NCI-H1930 (cell line): ENCODE measurements around the gene GALC.

Experiments used
- DNase-seq, 2 experiments: peaks; one replicate each; lab custom pipeline; 2025; lab: John Stamatoyannopoulos, UW

Gene GALC

GRCh38 chr14:88005978-88006851 lies 13.2 kb upstream of the GALC start:
- DNase-seq, result no peak

DNA sequence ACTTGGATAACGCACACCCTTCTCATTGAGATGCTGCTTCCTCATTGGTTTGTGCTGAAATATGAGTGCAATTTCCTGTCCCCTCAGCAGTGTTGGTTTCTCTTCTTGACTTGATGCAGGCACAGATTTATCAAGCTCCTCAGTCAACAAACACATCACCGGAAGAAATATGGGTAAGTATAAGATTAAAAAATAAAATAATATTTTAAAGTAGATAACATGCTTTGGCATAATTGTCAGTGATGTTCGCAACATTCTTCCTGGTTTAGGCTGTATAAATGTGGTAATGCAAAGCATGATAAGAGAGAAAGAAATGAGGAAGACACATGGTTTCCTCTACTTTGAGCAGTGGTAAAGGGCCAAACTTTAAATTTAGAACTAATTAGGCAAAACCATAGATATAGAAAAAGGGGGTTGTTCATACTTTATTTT lies 12.1 kb upstream of the GALC start, which contains the start of gene GPR65:
Gene GPR65 (plus strand): TSS at position 86 of the 432 bp plus-strand sequence. CDS start 5,713 bp downstream, outside the sequence.
- no peak for DNase-seq

- DNase-seq, result no peak
These were observed 11.6 kb upstream of the GALC start for GRCh38 chr14:88004506-88005036.

DNA sequence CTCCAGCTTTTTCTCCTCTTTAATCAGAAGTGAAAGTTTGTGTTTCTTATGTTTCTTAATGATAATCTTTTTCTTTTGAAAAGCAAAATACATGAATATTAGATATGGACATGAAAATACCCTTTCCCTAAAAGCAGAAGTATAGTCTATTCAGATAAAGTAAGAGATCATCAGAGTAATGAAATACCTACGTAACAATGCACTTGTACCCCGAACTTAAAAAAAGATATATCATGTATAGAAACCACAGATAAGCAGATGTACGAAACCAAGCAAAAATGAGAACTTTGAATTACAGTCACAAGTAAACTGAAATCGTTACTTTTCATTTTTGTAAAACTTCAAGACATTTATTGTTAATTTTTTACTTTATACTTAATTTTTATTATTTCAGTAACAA lies 10.4 kb upstream of the GALC start:
- DNase-seq, result no peak

- DNase-seq, result no peak
These were observed 9.6 kb upstream of the GALC start for GRCh38 chr14:88002421-88003075.

GRCh38 chr14:87999277-87999676 lies 6.3 kb upstream of the GALC start:
- DNase-seq, result no peak

DNA sequence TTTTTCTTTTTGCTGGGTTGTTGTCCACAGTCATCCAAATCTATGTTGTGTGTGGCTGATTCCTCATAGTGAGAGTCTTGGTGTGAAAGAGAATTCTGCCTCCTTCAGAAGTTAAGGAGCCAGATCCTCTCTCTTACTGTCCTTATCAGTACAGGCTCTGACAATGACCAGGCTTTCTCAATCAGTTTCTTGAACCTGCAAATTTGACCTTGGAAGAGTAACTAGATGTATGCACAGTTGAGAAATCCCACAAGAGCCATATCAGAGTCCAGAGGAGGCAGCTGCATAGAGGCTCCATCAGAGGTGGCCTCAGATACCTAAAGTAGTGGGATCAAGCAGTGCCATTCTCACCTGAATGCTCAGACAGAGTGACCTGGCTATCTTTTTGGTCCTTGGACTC lies 5.5 kb upstream of the GALC start:
- no peak for DNase-seq

- no peak for DNase-seq
These were observed 3.3 kb upstream of the GALC start for GRCh38 chr14:87996291-87996592.

GRCh38 chr14:87995500-87996290 lies 2.7 kb upstream of the GALC start:
- no peak for DNase-seq

- no peak for DNase-seq
These were observed 2.0 kb upstream of the GALC start for GRCh38 chr14:87994974-87995373.

- no peak for DNase-seq
These were observed 650 bp downstream of the GALC start for GRCh38 chr14:87992346-87992717.

GRCh38 chr14:87990682-87991081 lies 2.3 kb downstream of the GALC start:
- DNase-seq, result no peak

DNA sequence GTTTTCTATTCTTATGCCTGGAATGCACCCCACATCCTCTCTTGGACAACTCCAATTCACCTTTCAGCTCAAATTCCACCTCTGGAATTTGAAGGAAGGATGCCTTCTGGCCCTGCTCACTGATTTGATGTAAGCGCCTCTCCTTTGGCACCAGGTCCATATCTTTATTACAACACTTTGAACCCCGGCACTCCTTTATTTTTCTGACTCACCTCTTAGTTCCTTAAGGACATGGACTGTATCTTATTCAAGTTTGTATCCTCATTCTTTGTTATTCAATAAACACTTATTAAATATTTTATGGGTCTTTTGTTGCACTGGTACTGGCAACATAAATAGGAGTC lies 3.1 kb downstream of the GALC start:
- DNase-seq, result no peak

DNA sequence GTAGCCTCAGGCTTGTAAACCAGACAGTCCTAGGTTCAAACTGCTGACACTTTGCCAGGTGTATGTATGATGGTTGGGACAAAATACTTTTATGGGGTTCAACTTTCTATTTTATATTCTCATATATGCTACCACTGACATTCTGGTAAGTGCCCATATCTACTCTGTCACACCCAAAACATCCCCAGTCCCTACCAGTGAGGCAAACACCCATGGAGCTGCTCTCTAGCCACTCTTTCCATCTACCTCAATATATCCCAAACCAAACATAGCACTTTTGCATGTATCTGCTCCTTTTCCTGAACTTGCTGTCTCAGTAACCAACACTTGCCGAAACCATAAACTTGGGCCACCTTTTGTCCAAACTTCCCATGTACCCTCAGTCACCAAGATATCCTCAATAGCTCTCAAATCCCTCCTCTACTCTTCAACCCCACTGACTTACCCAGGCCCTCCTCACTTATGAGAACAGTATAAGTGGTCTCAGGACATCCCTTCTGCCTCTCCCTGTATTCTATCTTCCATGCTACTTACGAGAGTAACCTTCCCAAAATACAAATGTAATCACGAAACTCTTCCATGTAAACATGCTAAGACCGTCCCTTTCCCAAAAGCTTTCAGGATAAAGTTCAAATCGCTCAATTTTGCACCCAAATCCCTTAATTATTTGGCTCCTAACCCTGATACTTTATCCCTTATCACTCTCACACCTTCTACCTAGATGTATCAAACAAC lies 3.6 kb downstream of the GALC start:
- no peak for DNase-seq

GRCh38 chr14:87979689-87980088 lies 13.3 kb downstream of the GALC start:
- DNase-seq, result no peak

DNA sequence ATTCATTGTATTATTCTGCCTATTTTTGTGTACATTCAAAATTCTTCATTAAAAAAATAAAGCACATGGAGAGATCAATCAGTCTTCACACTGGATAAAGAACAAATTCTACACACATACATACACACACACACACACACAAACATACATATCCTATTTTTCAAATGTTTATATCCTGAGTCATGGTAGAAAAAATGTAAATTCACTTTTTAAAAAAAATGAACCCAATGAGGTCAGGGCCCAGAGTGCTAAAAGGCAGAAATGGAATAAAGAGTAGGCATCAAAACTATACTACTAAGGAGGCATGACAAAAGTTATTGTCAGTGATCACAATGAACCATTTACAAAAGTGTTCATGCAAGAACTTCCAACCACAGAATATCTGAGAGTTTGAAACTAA lies 17.3 kb downstream of the GALC start:
- DNase-seq, result no peak

DNA sequence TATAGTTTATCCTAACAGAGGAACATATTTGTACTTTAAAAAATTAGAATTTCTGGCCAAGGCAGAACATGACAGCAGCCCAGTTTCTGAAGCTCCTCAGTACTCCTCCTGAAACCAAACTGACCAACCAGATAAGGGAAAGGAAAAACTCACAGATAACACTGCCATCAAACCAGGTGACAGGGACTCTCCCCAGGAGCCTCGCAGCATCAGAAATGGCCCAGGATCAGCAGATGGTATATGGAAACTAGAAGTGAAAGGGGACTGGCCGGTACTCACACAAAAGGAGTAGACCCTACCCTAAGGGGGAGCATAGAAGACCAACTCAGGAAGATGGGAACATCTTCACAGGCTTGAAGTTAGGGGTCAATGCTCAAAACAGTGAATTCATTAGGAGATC lies 22.0 kb downstream of the GALC start:
- DNase-seq, result no peak

- no peak for DNase-seq
These were observed 25.5 kb downstream of the GALC start for GRCh38 chr14:87967496-87967895.

DNA sequence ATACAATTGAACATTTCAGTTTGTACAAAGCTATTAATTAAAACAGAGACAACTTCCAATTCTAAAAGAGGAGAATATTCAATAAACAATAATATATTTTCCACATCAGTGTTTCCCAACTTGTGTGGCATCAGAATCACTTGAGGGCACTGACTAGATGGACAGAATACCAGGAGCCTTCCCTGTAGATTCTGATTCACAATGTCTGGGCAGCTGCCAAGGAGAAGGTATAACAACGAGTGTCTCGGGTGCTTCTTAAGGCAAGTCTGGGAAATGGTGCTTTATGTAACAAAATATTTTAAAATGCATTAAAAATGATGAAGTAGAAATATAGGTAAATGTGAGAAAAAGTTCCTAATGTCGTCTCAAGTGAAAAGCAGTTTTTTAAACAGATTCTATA lies 26.2 kb downstream of the GALC start:
- DNase-seq, result no peak

DNA sequence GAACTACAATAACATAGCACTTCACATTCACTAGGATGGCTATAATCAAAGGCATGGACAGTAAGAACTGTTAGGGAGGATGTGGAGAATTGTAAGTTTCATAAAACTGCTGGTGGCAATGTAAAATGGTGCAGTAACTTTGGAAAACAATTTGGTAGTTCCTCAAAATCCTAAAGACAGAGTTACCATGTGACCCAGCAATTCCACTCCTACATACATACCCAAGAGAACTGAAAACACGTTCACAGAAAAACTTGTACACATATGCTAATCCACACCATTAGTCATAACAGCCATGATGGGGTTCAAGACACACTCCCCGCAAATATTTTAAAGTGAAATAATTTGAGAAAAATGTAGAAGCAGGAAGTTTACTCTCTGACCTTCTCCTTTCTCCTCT lies 31.7 kb downstream of the GALC start:
- no peak for DNase-seq

DNA sequence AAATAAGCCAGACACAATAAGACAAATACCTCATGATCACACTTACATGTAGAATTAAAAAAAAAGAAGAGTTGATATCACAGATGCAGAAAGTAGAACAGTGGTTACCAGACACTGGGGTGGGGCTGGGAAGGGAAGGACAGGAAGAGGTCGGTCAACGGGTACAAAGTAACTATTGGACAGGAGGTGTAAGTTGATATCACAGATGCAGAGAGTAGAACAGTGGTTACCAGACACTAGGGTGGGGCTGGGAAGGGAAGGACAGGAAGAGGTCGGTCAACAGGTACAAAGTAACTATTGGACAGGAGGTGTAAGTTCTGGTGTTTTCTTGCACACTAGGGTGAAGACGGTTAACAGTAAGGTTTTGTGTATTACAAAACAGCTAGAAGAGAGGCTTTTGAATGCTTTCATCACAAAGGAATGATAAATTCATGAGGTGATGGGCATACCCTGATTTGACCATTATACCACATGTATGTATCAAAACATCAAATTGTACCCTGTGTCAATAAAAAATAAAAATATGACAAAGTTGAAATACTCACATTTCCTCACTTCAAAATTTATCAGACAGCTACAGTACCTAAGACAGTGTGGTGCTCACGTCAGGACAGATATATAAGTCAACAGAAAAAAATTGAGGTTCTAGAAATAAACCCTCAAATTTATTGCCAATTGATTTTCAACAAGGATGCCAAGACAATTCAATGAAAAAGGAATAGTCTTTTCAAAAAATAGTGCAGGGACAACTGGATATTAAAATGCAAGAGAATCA lies 32.8 kb downstream of the GALC start:
- DNase-seq, result no peak
